EL (cell line): ENCODE results near the gene ETS1.

Experiments
- DNase-seq: peaks from one replicate; pipeline ENCODE4 v3.0.0-alpha.2; 2016

Gene ETS1

GRCh38 chr11:128619007-128619406 is 31.6 kb upstream of the ETS1 start:
- DNase-seq = no peak

GRCh38 chr11:128618603-128619002 is 31.2 kb upstream of the ETS1 start:
- DNase-seq = no peak

GRCh38 chr11:128616161-128616560 is 28.8 kb upstream of the ETS1 start:
- no peak for DNase-seq

GRCh38 chr11:128615612-128616011 is 28.3 kb upstream of the ETS1 start:
- no peak for DNase-seq

GRCh38 chr11:128615076-128615475 is 27.7 kb upstream of the ETS1 start:
- DNase-seq = no peak

GRCh38 chr11:128614026-128614425 is 26.7 kb upstream of the ETS1 start:
- no peak for DNase-seq

GRCh38 chr11:128613300-128613995 is 26.1 kb upstream of the ETS1 start:
- DNase-seq = no peak

- no peak for DNase-seq
Measured at GRCh38 chr11:128610721-128611617, 23.6 kb upstream of the ETS1 start.

- DNase-seq = no peak
Measured at GRCh38 chr11:128609785-128610184, 22.4 kb upstream of the ETS1 start.

GRCh38 chr11:128608746-128609407 is 21.5 kb upstream of the ETS1 start:
- DNase-seq = no peak

- DNase-seq = no peak
Measured at GRCh38 chr11:128607819-128608218, 20.5 kb upstream of the ETS1 start.

- DNase-seq = no peak
Measured at GRCh38 chr11:128604723-128605122, 17.4 kb upstream of the ETS1 start.

- peak; percentile 20 for DNase-seq
Measured at GRCh38 chr11:128603752-128604414, 16.5 kb upstream of the ETS1 start.

GRCh38 chr11:128603003-128603696 is 15.8 kb upstream of the ETS1 start:
- no peak for DNase-seq

- DNase-seq = peak; percentile 79
Measured at GRCh38 chr11:128599729-128600128, 12.4 kb upstream of the ETS1 start.

- no peak for DNase-seq
Measured at GRCh38 chr11:128598506-128599150, 11.3 kb upstream of the ETS1 start.

GRCh38 chr11:128598096-128598495 is 10.7 kb upstream of the ETS1 start:
- DNase-seq = no peak

GRCh38 chr11:128597209-128597608 is 9.9 kb upstream of the ETS1 start:
- DNase-seq = no peak

GRCh38 chr11:128596250-128596649 is 8.9 kb upstream of the ETS1 start:
- DNase-seq = no peak

- no peak for DNase-seq
Measured at GRCh38 chr11:128595775-128596174, 8.4 kb upstream of the ETS1 start.

- DNase-seq = peak; percentile 51
Measured at GRCh38 chr11:128595221-128595620, 7.9 kb upstream of the ETS1 start.

- DNase-seq = no peak
Measured at GRCh38 chr11:128594226-128594625, 6.9 kb upstream of the ETS1 start.
